ENCODE measurements around the gene KTN1. TPM values are rescaled to one million over a fixed set of nuclear protein-coding genes. Genes with fewer than 3 reads are reported as not detected.
A peak's percentile ranks its signal among the peaks of the same experiment; 100 is the strongest.

KTN1 gene
- total and polyA plus RNA-seq, 3 experiments from 2014 or later = 50.4 to 146 (median 145) TPM

DNA sequence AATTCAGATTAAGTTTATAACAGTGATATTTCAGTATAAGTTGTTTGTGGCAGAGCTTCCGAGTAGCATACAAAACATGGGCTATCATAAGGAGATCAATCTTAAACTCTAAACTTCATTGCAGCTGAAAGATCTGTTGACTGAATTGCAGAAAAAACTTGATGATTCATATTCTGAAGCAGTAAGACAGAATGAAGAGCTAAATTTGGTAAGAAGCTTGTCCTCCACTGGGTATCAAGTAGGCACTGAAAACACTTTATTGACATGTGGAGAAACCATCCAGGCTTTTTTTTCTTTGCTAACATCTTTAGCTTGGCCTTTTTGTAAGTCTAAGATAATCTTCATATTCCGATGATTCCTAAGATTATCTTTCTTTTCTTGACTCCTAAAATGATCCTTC lies 93.0 kb downstream of the KTN1 start:
- Histone ChIP-seq H3K36me3 (ENCODE audit: insufficient read depth, low read length) (peaks cover 40% of the 10 kb centered on the region), H3K27ac (ENCODE audit: low read depth, low read length) (no peak overlapping the region), H3K4me3 (ENCODE audit: low read length) (no peak overlapping the region), H3K4me1 (ENCODE audit: insufficient read depth, low read length) (no peaks in the 10 kb centered on the region), H3K9me3 (ENCODE audit: low read length) (no peaks in the 10 kb centered on the region), H3K27me3 (ENCODE audit: insufficient read depth, low read length, poor library complexity, severe bottlenecking) (no peaks in the 10 kb centered on the region)
- Mint-ChIP-seq H3K9me3 (no peaks in the 10 kb centered on the region), H3K27me3 (no peaks in the 10 kb centered on the region), H3K4me1 (no peaks in the 10 kb centered on the region), H3K27ac (peak overlapping the region in 3 of 8 donors; percentile 2 to 66 (median 41)), H3K36me3 (peaks cover 6 to 75% (median 29%) of the 10 kb centered on the region in 3 donors), H3K4me3 (no peak overlapping the region)
- DNase-seq = no peak
- ChIA-PET POLR2A (no interaction called here), CTCF (interaction anchor here (1.0 kb wide), 1 partner anchor 802 kb away, joined by 3 read pairs; no protein-coding TSS in a partner anchor)

DNA sequence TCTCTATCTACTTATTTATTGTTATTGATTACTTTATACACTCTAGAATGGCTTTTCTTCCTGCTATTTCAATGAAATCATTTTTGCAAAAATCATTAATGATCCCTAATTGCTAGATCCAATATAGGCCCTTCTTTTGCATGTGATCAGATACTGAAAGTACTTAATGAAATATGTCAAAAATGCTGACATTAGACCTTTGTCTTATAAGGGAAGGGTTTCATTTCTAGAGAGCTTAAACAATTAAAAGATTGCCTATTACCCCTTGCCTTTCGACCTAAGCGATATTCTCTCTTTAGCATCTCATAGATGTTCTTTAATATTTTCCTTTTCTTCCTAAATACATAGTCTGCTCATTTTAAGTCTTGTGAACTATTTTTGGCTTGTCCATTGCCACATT lies 101.1 kb downstream of the KTN1 start:
- Histone ChIP-seq H3K9me3 (ENCODE audit: low read length) (no peaks in the 10 kb centered on the region), H3K4me1 (ENCODE audit: insufficient read depth, low read length) (no peaks in the 10 kb centered on the region), H3K4me3 (ENCODE audit: low read length) (no peak overlapping the region), H3K27me3 (ENCODE audit: insufficient read depth, low read length, poor library complexity, severe bottlenecking) (no peaks in the 10 kb centered on the region), H3K36me3 (ENCODE audit: insufficient read depth, low read length) (peaks cover 35% of the 10 kb centered on the region), H3K27ac (ENCODE audit: low read depth, low read length) (no peak overlapping the region)
- POLR2A ChIA-PET = no interaction called here
- DNase-seq = no peak
- Mint-ChIP-seq H3K4me3 (no peak overlapping the region), H3K36me3 (peaks cover 11 to 78% (median 21%) of the 10 kb centered on the region in 3 donors), H3K27ac (peak overlapping the region in 2 of 8 donors; percentile 59 to 69), H3K27me3 (no peaks in the 10 kb centered on the region), H3K9me3 (no peaks in the 10 kb centered on the region), H3K4me1 (no peaks in the 10 kb centered on the region)
- CTCF ChIA-PET = no interaction called here

DNA sequence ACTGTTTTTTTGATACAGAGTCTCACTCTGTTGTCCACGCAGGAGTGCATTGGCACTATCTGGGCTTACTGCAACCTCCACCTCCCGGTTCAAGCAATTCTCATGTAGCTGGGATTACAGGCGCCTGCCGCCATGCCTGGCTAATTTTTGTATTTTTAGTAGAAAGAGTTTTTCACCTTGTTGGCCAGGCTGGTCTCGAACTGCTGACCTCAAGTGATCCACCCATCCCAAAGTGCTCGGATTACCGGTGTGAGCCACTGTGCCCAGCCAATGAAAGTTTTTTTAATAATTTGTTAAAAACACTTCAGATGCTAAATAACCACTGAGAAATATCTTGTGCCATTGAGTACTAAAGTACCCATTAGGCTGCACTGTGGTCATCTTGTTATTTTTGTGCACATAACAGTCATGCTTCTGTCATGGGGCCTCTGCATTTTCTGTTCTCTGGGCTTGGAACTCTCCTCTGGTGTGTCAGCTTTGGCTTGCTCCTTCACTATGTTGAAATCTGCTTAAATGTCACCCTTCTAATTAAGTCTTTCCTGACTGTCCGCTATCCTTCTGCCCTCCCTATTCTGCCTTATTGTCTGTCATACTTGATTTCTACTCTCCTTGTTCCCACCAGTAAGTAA lies 105.1 kb downstream of the KTN1 start:
- CTCF ChIA-PET = no interaction called here
- peaks cover 18% of the 10 kb centered on the region for H3K36me3 ChIP-seq (ENCODE audit: insufficient read depth, low read length)

DNA sequence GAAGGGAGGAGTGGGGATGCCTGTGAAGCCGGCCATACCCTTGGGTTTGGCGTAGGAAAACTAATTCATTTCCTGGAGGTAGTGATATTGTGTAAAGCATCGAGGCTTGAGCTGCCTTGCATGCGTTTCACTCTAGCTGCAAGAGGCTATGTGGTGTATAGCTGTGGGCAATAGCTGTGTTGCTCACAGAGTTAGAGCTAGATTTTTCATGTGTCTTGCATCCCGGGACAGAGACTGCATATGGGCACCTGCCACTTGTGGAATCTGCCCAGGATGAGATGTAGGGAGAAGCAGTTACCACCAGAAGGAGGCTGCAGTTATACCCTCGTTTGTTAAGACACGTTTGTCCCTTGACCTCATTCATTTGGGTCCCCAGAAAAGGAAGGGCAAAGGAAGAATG lies 106.7 kb downstream of the KTN1 start:
- H3K27ac Mint-ChIP-seq = no peak overlapping the region
- no peaks in the 10 kb centered on the region for H3K27me3 Mint-ChIP-seq
- Histone ChIP-seq H3K4me1 (ENCODE audit: insufficient read depth, low read length) (no peaks in the 10 kb centered on the region), H3K27ac (ENCODE audit: low read depth, low read length) (no peak overlapping the region), H3K27me3 (ENCODE audit: insufficient read depth, low read length, poor library complexity, severe bottlenecking) (no peaks in the 10 kb centered on the region), H3K36me3 (ENCODE audit: insufficient read depth, low read length) (peaks cover 11% of the 10 kb centered on the region), H3K9me3 (ENCODE audit: low read length) (no peaks in the 10 kb centered on the region), H3K4me3 (ENCODE audit: low read length) (no peak overlapping the region)
- H3K9me3 Mint-ChIP-seq = no peaks in the 10 kb centered on the region
- no peak for DNase-seq
- H3K36me3 Mint-ChIP-seq = peaks cover 9 to 50% (median 16%) of the 10 kb centered on the region in 3 donors
- ChIA-PET POLR2A (no interaction called here), CTCF (no interaction called here)
- H3K4me3 Mint-ChIP-seq = no peak overlapping the region
- H3K4me1 Mint-ChIP-seq = no peaks in the 10 kb centered on the region

More for the DNA sequence above, 105.1 kb downstream of the KTN1 start:
- H3K4me3 ChIP-seq (ENCODE audit: low read length) = no peak overlapping the region
- no peaks in the 10 kb centered on the region for H3K27me3 ChIP-seq (ENCODE audit: insufficient read depth, low read length, poor library complexity, severe bottlenecking)
- no peak overlapping the region for H3K4me3 Mint-ChIP-seq
- POLR2A ChIA-PET = no interaction called here
- peak overlapping the region in 2 of 8 donors; percentile 4 to 64 for H3K27ac Mint-ChIP-seq
- H3K27ac ChIP-seq (ENCODE audit: low read depth, low read length) = no peak overlapping the region
- H3K36me3 Mint-ChIP-seq = peaks cover 9 to 66% (median 23%) of the 10 kb centered on the region in 3 donors
- no peaks in the 10 kb centered on the region for H3K9me3 ChIP-seq (ENCODE audit: low read length)
- no peaks in the 10 kb centered on the region for H3K27me3 Mint-ChIP-seq
- DNase-seq = no peak
- no peaks in the 10 kb centered on the region for H3K4me1 ChIP-seq (ENCODE audit: insufficient read depth, low read length)
- no peaks in the 10 kb centered on the region for H3K4me1 Mint-ChIP-seq
- no peaks in the 10 kb centered on the region for H3K9me3 Mint-ChIP-seq

DNA sequence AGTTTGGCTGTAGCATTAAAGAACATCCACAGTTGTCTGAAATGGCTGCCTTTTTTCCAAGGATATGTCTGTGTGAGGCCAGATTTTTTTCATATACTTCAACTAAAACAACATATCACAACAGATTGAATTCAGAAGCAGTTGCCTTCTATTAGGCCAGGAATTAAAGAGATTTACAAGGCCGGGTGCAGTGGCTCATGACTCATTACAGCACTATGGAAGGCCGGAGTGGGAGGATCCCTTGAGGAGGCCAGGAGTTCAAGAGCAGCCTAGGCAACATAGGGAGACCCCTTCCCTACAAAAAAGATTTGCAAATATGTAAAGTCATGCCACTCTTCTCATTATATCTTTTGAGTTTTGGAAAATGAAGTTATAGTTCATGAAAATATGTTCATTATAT lies 108.6 kb downstream of the KTN1 start:
- H3K9me3 Mint-ChIP-seq = no peaks in the 10 kb centered on the region
- peaks cover 4% of the 10 kb centered on the region for H3K36me3 ChIP-seq (ENCODE audit: insufficient read depth, low read length)
- no peaks in the 10 kb centered on the region for H3K4me1 Mint-ChIP-seq
- no peaks in the 10 kb centered on the region for H3K27me3 Mint-ChIP-seq
- H3K9me3 ChIP-seq (ENCODE audit: low read length) = no peaks in the 10 kb centered on the region
- POLR2A ChIA-PET = no interaction called here
- H3K27me3 ChIP-seq (ENCODE audit: insufficient read depth, low read length, poor library complexity, severe bottlenecking) = no peaks in the 10 kb centered on the region
- H3K27ac Mint-ChIP-seq = no peak overlapping the region
- no peaks in the 10 kb centered on the region for H3K4me1 ChIP-seq (ENCODE audit: insufficient read depth, low read length)
- H3K4me3 ChIP-seq (ENCODE audit: low read length) = no peak overlapping the region
- H3K27ac ChIP-seq (ENCODE audit: low read depth, low read length) = no peak overlapping the region
- CTCF ChIA-PET = no interaction called here
- no peak overlapping the region for H3K4me3 Mint-ChIP-seq
- DNase-seq = no peak
- H3K36me3 Mint-ChIP-seq = peaks cover 9 to 35% (median 15%) of the 10 kb centered on the region in 3 donors

DNA sequence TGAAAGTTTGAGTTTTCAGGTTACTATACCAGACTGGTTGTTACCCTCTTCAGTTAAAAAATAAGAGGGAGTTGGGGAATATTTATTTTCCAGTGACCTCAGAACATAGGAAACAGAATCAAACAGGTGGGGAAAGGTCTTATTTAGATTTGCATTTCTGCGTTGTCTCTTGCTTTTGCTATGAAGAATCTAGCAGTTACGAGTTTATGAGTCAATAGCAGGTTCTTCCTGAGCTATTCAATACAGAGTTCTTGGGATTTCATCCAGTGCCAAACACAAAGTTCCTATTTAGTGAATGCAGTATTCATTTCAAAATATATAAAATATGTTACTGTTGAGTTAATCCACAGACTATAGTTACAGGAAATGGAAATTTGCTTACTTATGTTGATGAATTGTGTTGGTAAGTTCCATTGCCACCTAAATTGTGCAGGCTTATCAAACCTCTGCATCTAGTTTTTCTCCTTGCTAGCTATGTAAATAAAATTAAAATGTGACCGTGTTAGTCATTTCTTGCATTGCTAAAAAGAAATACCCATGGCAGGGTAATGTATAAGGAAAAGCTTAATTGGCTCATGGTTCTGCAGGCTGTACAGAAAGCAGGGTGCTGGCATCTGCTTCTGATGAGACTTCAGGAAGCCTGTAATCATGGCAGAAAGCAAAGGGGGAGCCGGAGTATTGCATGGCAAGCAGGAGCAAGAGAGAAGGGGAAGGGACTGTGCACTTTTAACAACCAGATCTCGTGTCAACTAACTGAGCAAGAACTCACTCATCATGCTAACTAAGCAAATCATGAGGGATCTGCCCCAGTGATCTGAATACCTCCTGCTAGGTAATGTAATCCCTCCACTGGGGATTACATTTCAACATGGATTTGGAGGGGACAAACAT lies 110.2 kb downstream of the KTN1 start:
- Histone ChIP-seq H3K4me1 (ENCODE audit: insufficient read depth, low read length) (no peaks in the 10 kb centered on the region), H3K9me3 (ENCODE audit: low read length) (no peaks in the 10 kb centered on the region), H3K27me3 (ENCODE audit: insufficient read depth, low read length, poor library complexity, severe bottlenecking) (no peaks in the 10 kb centered on the region), H3K4me3 (ENCODE audit: low read length) (no peak overlapping the region), H3K36me3 (ENCODE audit: insufficient read depth, low read length) (no peaks in the 10 kb centered on the region), H3K27ac (ENCODE audit: low read depth, low read length) (no peak overlapping the region)
- Mint-ChIP-seq H3K9me3 (no peaks in the 10 kb centered on the region), H3K27ac (peak overlapping the region in 4 of 8 donors; percentile 2 to 49 (median 30)), H3K36me3 (peaks cover 4 to 24% (median 15%) of the 10 kb centered on the region in 3 donors), H3K27me3 (no peaks in the 10 kb centered on the region), H3K4me1 (no peaks in the 10 kb centered on the region), H3K4me3 (no peak overlapping the region)
- CTCF ChIA-PET = no interaction called here
- DNase-seq = no peak
- POLR2A ChIA-PET = no interaction called here

DNA sequence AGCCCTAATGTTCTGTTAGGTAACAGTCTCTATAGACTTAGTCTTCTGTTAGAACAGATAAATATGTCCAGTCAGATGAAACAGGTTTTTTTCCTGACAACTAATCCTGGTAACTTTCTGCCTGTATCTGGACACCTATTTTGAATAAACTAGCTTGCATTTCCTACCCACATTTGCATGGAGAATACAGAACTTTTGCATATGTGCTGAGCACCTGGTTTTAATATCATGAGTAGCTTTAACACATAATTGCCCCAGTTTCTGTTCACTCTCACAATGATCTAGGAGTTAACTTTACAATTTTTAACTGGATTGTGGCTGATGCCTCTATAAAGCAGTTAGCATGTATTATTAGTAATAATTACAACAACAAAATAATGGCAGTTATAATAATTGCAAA lies 111.7 kb downstream of the KTN1 start:
- H3K9me3 ChIP-seq (ENCODE audit: low read length) = no peaks in the 10 kb centered on the region
- Mint-ChIP-seq H3K4me3 (no peak overlapping the region), H3K4me1 (no peaks in the 10 kb centered on the region), H3K9me3 (no peaks in the 10 kb centered on the region), H3K27ac (no peak overlapping the region), H3K36me3 (peaks cover 4 to 13% (median 7%) of the 10 kb centered on the region in 3 donors), H3K27me3 (no peaks in the 10 kb centered on the region)
- CTCF ChIA-PET = no interaction called here
- H3K4me1 ChIP-seq (ENCODE audit: insufficient read depth, low read length) = no peaks in the 10 kb centered on the region
- POLR2A ChIA-PET = no interaction called here
- H3K27me3 ChIP-seq (ENCODE audit: insufficient read depth, low read length, poor library complexity, severe bottlenecking) = no peaks in the 10 kb centered on the region
- H3K4me3 ChIP-seq (ENCODE audit: low read length) = no peak overlapping the region
- H3K36me3 ChIP-seq (ENCODE audit: insufficient read depth, low read length) = no peaks in the 10 kb centered on the region
- no peak overlapping the region for H3K27ac ChIP-seq (ENCODE audit: low read depth, low read length)
- DNase-seq = no peak

DNA sequence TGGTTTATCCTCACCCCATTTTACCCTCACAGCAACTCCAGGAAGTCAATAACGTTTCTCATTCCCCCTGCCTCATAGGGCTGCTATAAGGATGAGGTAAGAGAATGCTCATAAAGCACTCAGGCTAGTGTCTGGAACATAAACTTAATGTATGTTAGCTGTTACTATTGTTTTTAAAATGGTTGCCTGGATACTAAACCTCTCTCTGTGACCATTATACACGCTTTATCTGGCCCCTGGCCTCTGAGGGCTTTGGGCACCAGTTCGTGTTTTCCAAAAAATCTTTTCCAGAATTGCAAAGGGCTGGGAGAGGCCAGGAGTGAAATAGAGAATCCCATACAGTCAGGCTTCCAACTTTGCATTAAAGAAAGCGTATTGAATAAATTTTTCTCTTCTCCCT lies 113.9 kb downstream of the KTN1 start:
- H3K4me3 ChIP-seq (ENCODE audit: low read length) = no peak overlapping the region
- POLR2A ChIA-PET = no interaction called here
- no peaks in the 10 kb centered on the region for H3K27me3 ChIP-seq (ENCODE audit: insufficient read depth, low read length, poor library complexity, severe bottlenecking)
- H3K4me1 ChIP-seq (ENCODE audit: insufficient read depth, low read length) = no peaks in the 10 kb centered on the region
- H3K9me3 ChIP-seq (ENCODE audit: low read length) = no peaks in the 10 kb centered on the region
- Mint-ChIP-seq H3K9me3 (no peaks in the 10 kb centered on the region), H3K36me3 (peaks cover 2 to 3% (median 3%) of the 10 kb centered on the region in 3 donors), H3K4me1 (no peaks in the 10 kb centered on the region), H3K4me3 (no peak overlapping the region), H3K27me3 (no peaks in the 10 kb centered on the region), H3K27ac (no peak overlapping the region)
- DNase-seq = no peak
- CTCF ChIA-PET = no interaction called here
- no peaks in the 10 kb centered on the region for H3K36me3 ChIP-seq (ENCODE audit: insufficient read depth, low read length)
- no peak overlapping the region for H3K27ac ChIP-seq (ENCODE audit: low read depth, low read length)

All from CD8-positive, alpha-beta memory T cell (primary cell).